CD4-positive, alpha-beta T cell treated with Interleukin-15 for 1 hour (primary cell): Measurements from ENCODE around the gene EME1.
A peak's percentile ranks its signal among the peaks of the same experiment; 100 is the strongest.

Experiments
- DNase-seq: peaks from one replicate; pipeline ENCODE4 v3.0.0-alpha.2; 2020

Gene EME1

GRCh38 chr17:50348522-50349242 lies 24.3 kb upstream of the EME1 start:
- DNase-seq = no peak

GRCh38 chr17:50349243-50349600 lies 23.8 kb upstream of the EME1 start:
- DNase-seq = no peak

GRCh38 chr17:50350733-50351132 lies 22.3 kb upstream of the EME1 start:
- DNase-seq = no peak

- no peak for DNase-seq
Measured at GRCh38 chr17:50352072-50352692, 20.8 kb upstream of the EME1 start.

GRCh38 chr17:50352693-50353599 lies 20.1 kb upstream of the EME1 start:
- DNase-seq = no peak

- no peak for DNase-seq
Measured at GRCh38 chr17:50353600-50354195, 19.3 kb upstream of the EME1 start.

GRCh38 chr17:50354198-50354597 lies 18.8 kb upstream of the EME1 start:
- DNase-seq = no peak

- no peak for DNase-seq
Measured at GRCh38 chr17:50354776-50355175, 18.3 kb upstream of the EME1 start.

GRCh38 chr17:50355336-50355700 lies 17.7 kb upstream of the EME1 start:
- DNase-seq = no peak

GRCh38 chr17:50355701-50356341 lies 17.2 kb upstream of the EME1 start:
- no peak for DNase-seq

- DNase-seq = no peak
Measured at GRCh38 chr17:50356418-50356817, 16.6 kb upstream of the EME1 start.

GRCh38 chr17:50356892-50357510 lies 16.0 kb upstream of the EME1 start:
- DNase-seq = no peak

GRCh38 chr17:50358177-50358576 lies 14.9 kb upstream of the EME1 start:
- no peak for DNase-seq

GRCh38 chr17:50359005-50359699 lies 13.9 kb upstream of the EME1 start:
- no peak for DNase-seq

- no peak for DNase-seq
Measured at GRCh38 chr17:50359998-50360461, 13.0 kb upstream of the EME1 start.

GRCh38 chr17:50360486-50361115 lies 12.4 kb upstream of the EME1 start:
- DNase-seq = no peak

GRCh38 chr17:50361561-50362480 lies 11.2 kb upstream of the EME1 start:
- DNase-seq = peak; percentile 63

GRCh38 chr17:50362661-50363060 lies 10.4 kb upstream of the EME1 start:
- no peak for DNase-seq

GRCh38 chr17:50363217-50364060 lies 9.6 kb upstream of the EME1 start:
- no peak for DNase-seq
